BJ (cell line): ENCODE data around the gene HRH1. TPM values are rescaled to one million over a fixed set of nuclear protein-coding genes. Genes with fewer than 3 reads are reported as not detected.

Experiments used
- CTCF ChIA-PET: fragments of 350-600 bp; formaldehyde crosslinking; extraction: SDS; loops from one replicate; lab custom pipeline; 2021; ENCODE audit warnings: antibody characterized with exemption, inconsistent platforms; lab: Yijun Ruan, JAX
- POLR2A ChIA-PET: fragments of 300-600 bp; sonication (Branson Sonifier 250); formaldehyde crosslinking; extraction: SDS; loops from one replicate; lab custom pipeline; 2021; ENCODE audit warnings: antibody characterized with exemption; lab: Charles Lee
- DNase-seq: peaks from one replicate; pipeline ENCODE4 v3.0.0-alpha.2; 2011; ENCODE audit warnings: low read depth
- H3K27me3 ChIP-seq: 2 replicates; pipeline ENCODE4 v1.6.0; 2011; ENCODE audit warnings: low read length; ENCODE audit not compliant: control insufficient read depth, insufficient read depth
- H3K36me3 ChIP-seq: 2 replicates; pipeline ENCODE4 v1.5.1; 2011; ENCODE audit warnings: low read length; ENCODE audit not compliant: control insufficient read depth, insufficient read depth
- H3K4me3 ChIP-seq: 2 replicates; pipeline ENCODE4 v1.5.1; 2011; ENCODE audit warnings: low read depth, mild to moderate bottlenecking, control low read depth, low read length
- CTCF ChIP-seq: IDR thresholded peaks from 2 replicates; pipeline ENCODE4 v1.5.1; 2011; ENCODE audit warnings: low read depth, mild to moderate bottlenecking, control low read depth, inconsistent platforms, low read length, moderate library complexity; ENCODE audit not compliant: insufficient read depth
- polyA plus RNA-seq: library from polyadenylated mRNA; depleted of rRNA; stranded (reverse); fragments of >200 nt; gene quantifications from 2 replicates; pipeline ENCODE4 v1.2.3, GENCODE V29; 2011

HRH1 gene
- polyA plus RNA-seq, 1 experiment: 8.8 TPM

- CTCF ChIA-PET: interaction anchor here (1.0 to 3.0 kb wide), 3 partner anchors 10 to 125 kb away, joined by 3 to 11 read pairs (median 8); no protein-coding TSS in a partner anchor
- Histone ChIP-seq H3K36me3 (no peaks in the 10 kb centered on the region), H3K4me3 (no peak overlapping the region), H3K27me3 (no peaks in the 10 kb centered on the region)
- POLR2A ChIA-PET: no interaction called here
- peak; percentile 92 for DNase-seq
- TF ChIP-seq CTCF: 0 out of 2 replicates have a peak, but pooled peaks have one; percentile 3
Observed at GRCh38 chr3:11185564-11186317, 31.4 kb downstream of the HRH1 start.

GRCh38 chr3:11186318-11186692 lies 32.0 kb downstream of the HRH1 start:
- no peak for DNase-seq
- Histone ChIP-seq H3K36me3 (no peaks in the 10 kb centered on the region; the same call in 1 of the 2 replicates), H3K27me3 (no peaks in the 10 kb centered on the region), H3K4me3 (no peak overlapping the region)
- TF ChIP-seq CTCF: no peak
- ChIA-PET CTCF (interaction anchor here (1.0 to 3.0 kb wide), 3 partner anchors 9 to 126 kb away, joined by 3 to 11 read pairs (median 8); no protein-coding TSS in a partner anchor), POLR2A (interaction anchor here (1.0 kb wide), 1 partner anchor 10 kb away, joined by 3 read pairs; no protein-coding TSS in a partner anchor)

GRCh38 chr3:11186771-11187191 lies 32.5 kb downstream of the HRH1 start:
- no peak overlapping the region for H3K4me3 ChIP-seq
- CTCF ChIA-PET: interaction anchor here (1.0 to 2.3 kb wide), 2 partner anchors 9 to 126 kb away, joined by 3 to 11 read pairs; no protein-coding TSS in a partner anchor
- H3K27me3 ChIP-seq: no peaks in the 10 kb centered on the region
- TF ChIP-seq CTCF: no peak
- DNase-seq: peak; percentile 81
- POLR2A ChIA-PET: interaction anchor here (1.0 kb wide), 1 partner anchor 9 kb away, joined by 3 read pairs; no protein-coding TSS in a partner anchor
- no peaks in the 10 kb centered on the region; the same call in 1 of the 2 replicates for H3K36me3 ChIP-seq

- DNase-seq: no peak
- CTCF ChIA-PET: no interaction called here
- Histone ChIP-seq H3K4me3 (no peak overlapping the region), H3K36me3 (no peaks in the 10 kb centered on the region; the same call in 1 of the 2 replicates), H3K27me3 (no peaks in the 10 kb centered on the region)
- POLR2A ChIA-PET: no interaction called here
- no peak for TF ChIP-seq CTCF
Observed at GRCh38 chr3:11187681-11188080, 33.4 kb downstream of the HRH1 start.

- Histone ChIP-seq H3K27me3 (no peaks in the 10 kb centered on the region), H3K36me3 (no peaks in the 10 kb centered on the region; the same call in 1 of the 2 replicates), H3K4me3 (no peak overlapping the region)
- CTCF ChIA-PET: no interaction called here
- no peak for TF ChIP-seq CTCF
- POLR2A ChIA-PET: no interaction called here
- no peak for DNase-seq
Observed at GRCh38 chr3:11188231-11188630, 33.9 kb downstream of the HRH1 start.
